Measurements from ENCODE around the gene TLR5. TPM values are rescaled to one million over a fixed set of nuclear protein-coding genes. Genes with fewer than 3 reads are reported as not detected.
"Not testable (repeated sequence)": the region's sequence is repeated elsewhere in the genome, so short reads cannot be mapped to it uniquely, and the experiment has no call there.

Gene TLR5
- 1 to 10 TPM; 1.6 to 4.2 (median 2.7) TPM for polyA plus RNA-seq

GRCh38 chr1:223142795-223143536 lies at the start of gene TLR5:
TLR5 (minus strand) TSS chr1:223143248; CDS start chr1:223113031, 30,217 bp downstream.
- no peak within 1 kb of the TSS for H3K27ac ChIP-seq (ENCODE audit: low read depth, low read length)
- 3 to 6% (median 5%) methylated on average over 52 to 63 of the region's 63 CpGs for WGBS, 3 donors

- no peak overlapping the region for H3K27ac ChIP-seq (ENCODE audit: low read depth, low read length)
- WGBS, 3 donors, result 72 to 86% (median 77%) methylated on average over 10 of the region's 10 CpGs
Measured at GRCh38 chr1:223189903-223190724, 47.1 kb upstream of the TLR5 start.

- no peak overlapping the region for H3K27ac ChIP-seq (ENCODE audit: low read depth, low read length)
- WGBS, 3 donors, result 81 to 87% (median 83%) methylated on average over 4 of the region's 4 CpGs
Measured at GRCh38 chr1:223189525-223189902, 46.5 kb upstream of the TLR5 start.

GRCh38 chr1:223188618-223189356 lies 45.7 kb upstream of the TLR5 start:
- WGBS, 3 donors, result 79 to 97% (median 84%) methylated on average over 5 of the region's 5 CpGs
- H3K27ac ChIP-seq (ENCODE audit: low read depth, low read length), result no peak overlapping the region

- no peak overlapping the region for H3K27ac ChIP-seq (ENCODE audit: low read depth, low read length)
- WGBS, 3 donors, result 85 to 95% (median 94%) methylated on average over 3 of the region's 3 CpGs
Measured at GRCh38 chr1:223186800-223187199, 43.8 kb upstream of the TLR5 start.

- no peak overlapping the region for H3K27ac ChIP-seq (ENCODE audit: low read depth, low read length)
- WGBS, 3 donors, result 93 to 95% (median 94%) methylated on average over 9 of the region's 9 CpGs
Measured at GRCh38 chr1:223183268-223183862, 40.3 kb upstream of the TLR5 start.

GRCh38 chr1:223180731-223181321 lies 37.8 kb upstream of the TLR5 start:
- H3K27ac ChIP-seq (ENCODE audit: low read depth, low read length), result no peak overlapping the region
- whole genome bisulfite sequencing, 3 donors, result 22 to 58% (median 28%) methylated on average over 5 of the region's 5 CpGs

GRCh38 chr1:223179786-223180185 lies 36.7 kb upstream of the TLR5 start:
- 54 to 87% (median 86%) methylated on average over 1 of the region's 1 CpG for WGBS, 3 donors
- H3K27ac ChIP-seq (ENCODE audit: low read depth, low read length), result no peak overlapping the region

- 91 to 96% (median 92%) methylated on average over 3 of the region's 3 CpGs for WGBS, 3 donors
- H3K27ac ChIP-seq (ENCODE audit: low read depth, low read length), result no peak overlapping the region
Measured at GRCh38 chr1:223179280-223179679, 36.2 kb upstream of the TLR5 start.

GRCh38 chr1:223177681-223178080 lies 34.6 kb upstream of the TLR5 start:
- no peak overlapping the region for H3K27ac ChIP-seq (ENCODE audit: low read depth, low read length)
- 28 to 33% (median 29%) methylated on average over 5 of the region's 5 CpGs for WGBS, 3 donors

GRCh38 chr1:223176437-223176836 lies 33.4 kb upstream of the TLR5 start:
- H3K27ac ChIP-seq (ENCODE audit: low read depth, low read length), result no peak overlapping the region
- 89 to 98% (median 93%) methylated on average over 3 of the region's 3 CpGs for WGBS, 3 donors

GRCh38 chr1:223175633-223176032 lies 32.6 kb upstream of the TLR5 start:
- H3K27ac ChIP-seq (ENCODE audit: low read depth, low read length), result no peak overlapping the region
- 45 to 87% (median 57%) methylated on average over 3 of the region's 3 CpGs for WGBS, 3 donors

- no peak overlapping the region for H3K27ac ChIP-seq (ENCODE audit: low read depth, low read length)
- WGBS, 3 donors, result 55 to 76% (median 73%) methylated on average over 4 of the region's 4 CpGs
Measured at GRCh38 chr1:223175032-223175431, 32.0 kb upstream of the TLR5 start.

- not testable (repeated sequence) for H3K27ac ChIP-seq (ENCODE audit: low read depth, low read length)
- WGBS, 3 donors, result 87 to 92% (median 91%) methylated on average over 5 of the region's 5 CpGs
Measured at GRCh38 chr1:223169458-223169857, 26.4 kb upstream of the TLR5 start.

- 83 to 88% (median 85%) methylated on average over 3 of the region's 3 CpGs for WGBS, 3 donors
- H3K27ac ChIP-seq (ENCODE audit: low read depth, low read length), result no peak overlapping the region
Measured at GRCh38 chr1:223161321-223161720, 18.3 kb upstream of the TLR5 start.

GRCh38 chr1:223156343-223156742 lies 13.3 kb upstream of the TLR5 start:
- no peak overlapping the region for H3K27ac ChIP-seq (ENCODE audit: low read depth, low read length)
- 77 to 89% (median 79%) methylated on average over 2 of the region's 2 CpGs for WGBS, 3 donors

GRCh38 chr1:223155153-223155552 lies 12.1 kb upstream of the TLR5 start:
- H3K27ac ChIP-seq (ENCODE audit: low read depth, low read length), result no peak overlapping the region
- WGBS, 3 donors, result 62 to 78% (median 70%) methylated on average over 2 of the region's 2 CpGs

All from adipose tissue (tissue), 3 donors.